Endothelial cell of umbilical vein (primary cell): ENCODE results near the gene R3HDM2. TPM values are rescaled to one million over a fixed set of nuclear protein-coding genes. Genes with fewer than 3 reads are reported as not detected.

Experiments used
- BruUV-seq: library from RNA; stranded (reverse); fragments of 400-500 nt; replicated peaks from 2 replicates; lab custom pipeline; 2021; lab: Mats Ljungman, UMichigan
- CTCF ChIA-PET: fragments of 300-600, 350-600 bp; sonication (Branson Sonifier 250); formaldehyde crosslinking; loops from one replicate; lab custom pipeline; 2021; ENCODE audit warnings: antibody characterized with exemption, inconsistent platforms; lab: Charles Lee
- POLR2A ChIA-PET: fragments of 300-600, 350-600 bp; sonication (Branson Sonifier 250); formaldehyde crosslinking; loops from one replicate; lab custom pipeline; 2021; ENCODE audit warnings: antibody characterized with exemption, inconsistent platforms; lab: Charles Lee
- DNase-seq: peaks from one replicate; pipeline ENCODE4 v3.0.0-alpha.2; 2011; ENCODE audit warnings: low read depth, low spot score
- FAIRE-seq: peaks from 2 replicates; lab custom pipeline; 2011; peaks lifted over from hg19 to GRCh38; lab: Jason Lieb, UNC
- H2AFZ ChIP-seq: 2 replicates; pipeline ENCODE4 v1.6.0; 2012; ENCODE audit warnings: low read depth, low read length, control low read depth, inconsistent platforms
- H3K27ac ChIP-seq: 2 replicates; pipeline ENCODE4 v1.5.1; 2011; ENCODE audit warnings: low read depth, mild to moderate bottlenecking, control low read depth, low read length, moderate library complexity; ENCODE audit not compliant: insufficient read depth
- H3K27me3 ChIP-seq, 2 experiments: 2 replicates each; pipeline versions ENCODE4 v1.6.0 to v1.6.1; 2011; ENCODE audit warnings: low read length in 2 of 2, mixed read lengths in 1 of 2; ENCODE audit not compliant: control insufficient read depth in 2 of 2, insufficient read depth in 2 of 2
- H3K36me3 ChIP-seq, 2 experiments: 2 replicates in 1 of 2; 3 replicates in 1 of 2; pipeline ENCODE4 v1.5.1; 2011; ENCODE audit warnings: low read length in 2 of 2, mild to moderate bottlenecking in 1 of 2, moderate library complexity in 1 of 2; ENCODE audit not compliant: control insufficient read depth in 2 of 2, insufficient read depth in 2 of 2; ENCODE audit errors: extremely low read depth in 1 of 2
- H3K4me1 ChIP-seq: 3 replicates; pipeline ENCODE4 v1.5.1; 2011; ENCODE audit warnings: mild to moderate bottlenecking, low read length; ENCODE audit not compliant: control insufficient read depth, insufficient read depth; ENCODE audit errors: extremely low read depth
- H3K4me2 ChIP-seq: 2 replicates; pipeline ENCODE4 v1.6.1; 2011; ENCODE audit warnings: low read length, control low read depth, mixed read lengths; ENCODE audit not compliant: insufficient read depth
- H3K4me3 ChIP-seq, 3 experiments: fragments of 200-600 bp in 1 of 3; sonication (generic), shearing (Covaris generic) in 1 of 3; replicated peaks in 1 of 3; 2 replicates each; pipeline ENCODE4 v1.5.1; 2011 to 2016; ENCODE audit warnings: control low read depth in 3 of 3, low read length in 3 of 3, mild to moderate bottlenecking in 2 of 3, inconsistent platforms in 1 of 3, low read depth in 1 of 3, moderate library complexity in 1 of 3; ENCODE audit not compliant: insufficient read depth in 1 of 3
- H3K79me2 ChIP-seq: 2 replicates; pipeline ENCODE4 v1.6.0; 2012; ENCODE audit warnings: low read length, inconsistent platforms; ENCODE audit not compliant: control insufficient read depth, insufficient read depth
- H3K9ac ChIP-seq: replicated peaks from 2 replicates; pipeline ENCODE3; 2011; ENCODE audit warnings: low read length, control low read depth; ENCODE audit not compliant: insufficient read depth; ENCODE audit errors: extremely low read depth
- H3K9me1 ChIP-seq: replicated peaks from 3 replicates; pipeline ENCODE4 v1.6.0; 2011; ENCODE audit warnings: mild to moderate bottlenecking, low read length; ENCODE audit not compliant: control insufficient read depth, insufficient read depth; ENCODE audit errors: extremely low read depth
- H3K9me3 ChIP-seq: replicated peaks from 2 replicates; pipeline ENCODE4 v1.5.1; 2012; ENCODE audit warnings: low read length, inconsistent platforms; ENCODE audit not compliant: control insufficient read depth, insufficient read depth
- H4K20me1 ChIP-seq: replicated peaks from 2 replicates; pipeline ENCODE3; 2011; ENCODE audit warnings: mild to moderate bottlenecking, low read length; ENCODE audit not compliant: control insufficient read depth, insufficient read depth; ENCODE audit errors: extremely low read depth
- EZH2 ChIP-seq: IDR thresholded peaks from 2 replicates; pipeline ENCODE4 v1.6.1; 2012; ENCODE audit warnings: borderline replicate concordance, low read depth, mild to moderate bottlenecking, moderate library complexity, low read length, inconsistent platforms; ENCODE audit not compliant: severe bottlenecking
- FOS ChIP-seq: IDR thresholded peaks from 2 replicates; pipeline ENCODE4 v1.6.1; 2011; ENCODE audit warnings: mild to moderate bottlenecking, low read length, moderate library complexity, borderline replicate concordance; ENCODE audit not compliant: insufficient read depth
- GATA2 ChIP-seq: IDR thresholded peaks from 2 replicates; pipeline ENCODE4 v1.7.0; 2011; ENCODE audit warnings: low read depth, mild to moderate bottlenecking, moderate library complexity, mixed read lengths, low read length; ENCODE audit not compliant: insufficient read length, insufficient read depth
- JUN ChIP-seq: IDR thresholded peaks from 2 replicates; pipeline ENCODE4 v1.6.1; 2011; ENCODE audit warnings: borderline replicate concordance, low read depth; ENCODE audit not compliant: insufficient read length, insufficient read depth
- MYC ChIP-seq: IDR thresholded peaks from one replicate; pipeline ENCODE4 v1.6.1; 2011; ENCODE audit warnings: mild to moderate bottlenecking, low read depth, low read length
- POLR2A ChIP-seq: IDR thresholded peaks from 2 replicates; pipeline ENCODE4 v1.6.1; 2012; ENCODE audit warnings: low read depth, mild to moderate bottlenecking, control low read depth, low read length
- POLR2AphosphoS5 ChIP-seq: IDR thresholded peaks from 2 replicates; pipeline ENCODE4 v1.6.1; 2012; ENCODE audit warnings: low read depth, mild to moderate bottlenecking, control low read depth, low read length, moderate library complexity; ENCODE audit not compliant: insufficient read depth
- dilution Hi-C: fragments of 300-500 bp; cut with MboI; formaldehyde crosslinking; loops from one replicate; pipeline ENCODE4 v1.15.0; 2019; ENCODE audit warnings: low sequenced_read_pairs; ENCODE audit not compliant: extremely low pct_ligation_motif_present
- intact Hi-C: fragments of 100-400 bp; cut with micrococcal nuclease; formaldehyde crosslinking; loops from one replicate; pipeline ENCODE4 v1.10.0; 2022
- polyA plus RNA-seq, 4 experiments: library from polyadenylated mRNA; depleted of rRNA in 3 of 4; stranded (reverse) in 3 of 4; unstranded in 1 of 4; fragments of >200 nt; gene quantifications; 2 replicates each; pipeline versions ENCODE4 v1.2.1 to v1.2.3, GENCODE V29; 2011 to 2012; ENCODE audit warnings: missing spikeins in 1 of 4
- total RNA-seq: library from RNA; stranded (reverse); gene quantifications from 2 replicates; pipeline ENCODE4 v1.2.3, GENCODE V29; 2021
- TF ChIP-seq, protein P1 (sequence below), 2 donors: IDR thresholded peaks; 1 replicate in 1 of 2; 2 replicates in 1 of 2; pipeline ENCODE4 v1.5.1; 2011; ENCODE audit warnings: low read length in 2 of 2, mild to moderate bottlenecking in 2 of 2, moderate library complexity in 2 of 2, control low read depth in 1 of 2, inconsistent platforms in 1 of 2, low read depth in 1 of 2; ENCODE audit not compliant: insufficient read depth in 1 of 2; ENCODE audit errors: extremely low read depth in 1 of 2
- TF ChIP-seq, protein P2 (sequence below): IDR thresholded peaks from 2 replicates; pipeline ENCODE4 v1.6.1; 2011; ENCODE audit not compliant: insufficient read depth, insufficient read length

R3HDM2 gene
- total and polyA plus RNA-seq, 2 donors (not counting 3 experiments of a cell fraction or from before 2014, with no cell fraction given), result 26.1 to 31.3 TPM

DNA sequence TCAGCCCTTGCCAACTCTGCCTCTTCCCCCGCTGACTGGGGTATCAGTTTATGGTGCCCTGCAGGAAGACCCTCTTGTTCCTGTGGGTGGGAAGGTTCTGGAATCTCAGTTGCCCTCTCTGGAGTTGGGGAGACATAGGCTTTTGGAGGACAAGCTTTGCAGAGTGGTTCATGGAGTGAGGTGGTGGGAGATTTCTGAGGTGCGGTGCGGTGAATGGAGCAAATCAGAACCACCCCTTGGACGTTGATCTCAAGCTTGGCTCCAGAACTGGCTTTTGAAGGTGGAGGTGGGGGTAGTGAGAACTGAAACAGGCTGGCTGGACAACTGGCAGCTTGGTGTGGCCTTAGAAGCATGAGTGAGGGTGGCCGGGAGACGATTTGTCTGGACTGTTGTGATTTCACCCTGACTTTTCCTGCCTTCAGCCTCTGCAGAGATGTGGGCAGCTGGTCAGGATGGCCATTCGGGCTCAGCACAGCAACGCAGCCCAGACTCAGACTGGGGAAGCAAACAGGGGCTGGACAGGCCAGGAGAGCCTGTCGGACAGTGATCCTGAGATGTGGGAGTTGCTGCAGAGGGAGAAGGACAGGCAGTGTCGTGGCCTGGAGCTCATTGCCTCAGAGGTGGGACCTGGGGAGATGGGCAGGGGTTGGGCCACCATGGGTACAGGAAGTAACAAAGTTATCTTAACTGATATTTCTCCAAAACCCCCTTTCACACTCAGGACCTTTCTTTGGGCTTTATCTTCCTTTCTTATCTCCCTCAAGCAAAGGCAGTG lies 200.3 kb downstream of the R3HDM2 start:
- Histone ChIP-seq H3K79me2 (peaks cover 23% of the 10 kb centered on the region), H3K4me2 (peak overlapping the region; percentile 77), H3K27me3 (peaks cover 10 to 11% of the 10 kb centered on the region in 2 experiments), H3K9ac (peak overlapping the region; percentile 96), H3K9me3 (no peaks in the 10 kb centered on the region), H3K36me3 (peaks cover 3 to 27% of the 10 kb centered on the region in 2 experiments), H3K4me3 (peak overlapping the region; percentile 44 to 73 (median 63)), H2AFZ (no peak overlapping the region), H3K27ac (peak overlapping the region; percentile 91), H3K9me1 (no peaks in the 10 kb centered on the region), H3K4me1 (peaks cover 18% of the 10 kb centered on the region), H4K20me1 (no peaks in the 10 kb centered on the region)
- dilution Hi-C loops (no loop called here), intact Hi-C loops (loop anchor here (1.0 kb wide), 1 partner anchor 9 kb away; no protein-coding TSS in a partner anchor)
- TSS peak; percentile 56 for BruUV-seq
- CTCF ChIA-PET, result interaction anchor here (0.7 to 5.0 kb wide), 9 partner anchors 10 to 228 kb away, joined by 3 to 129 read pairs (median 5); partner anchors contain the start of gene GLI1
- peak; percentile 78 for FAIRE-seq
- POLR2A ChIA-PET, result interaction anchor here (1.0 to 1.5 kb wide), 2 partner anchors 8 to 17 kb away, joined by 3 to 11 read pairs; no protein-coding TSS in a partner anchor
- no peak for DNase-seq
- no peak for TF ChIP-seq POLR2A
- no peak for TF ChIP-seq FOS
- no peak for TF ChIP-seq JUN
- no peak for TF ChIP-seq POLR2AphosphoS5
- TF ChIP-seq EZH2, result no peak
- TF ChIP-seq, protein P1, sequence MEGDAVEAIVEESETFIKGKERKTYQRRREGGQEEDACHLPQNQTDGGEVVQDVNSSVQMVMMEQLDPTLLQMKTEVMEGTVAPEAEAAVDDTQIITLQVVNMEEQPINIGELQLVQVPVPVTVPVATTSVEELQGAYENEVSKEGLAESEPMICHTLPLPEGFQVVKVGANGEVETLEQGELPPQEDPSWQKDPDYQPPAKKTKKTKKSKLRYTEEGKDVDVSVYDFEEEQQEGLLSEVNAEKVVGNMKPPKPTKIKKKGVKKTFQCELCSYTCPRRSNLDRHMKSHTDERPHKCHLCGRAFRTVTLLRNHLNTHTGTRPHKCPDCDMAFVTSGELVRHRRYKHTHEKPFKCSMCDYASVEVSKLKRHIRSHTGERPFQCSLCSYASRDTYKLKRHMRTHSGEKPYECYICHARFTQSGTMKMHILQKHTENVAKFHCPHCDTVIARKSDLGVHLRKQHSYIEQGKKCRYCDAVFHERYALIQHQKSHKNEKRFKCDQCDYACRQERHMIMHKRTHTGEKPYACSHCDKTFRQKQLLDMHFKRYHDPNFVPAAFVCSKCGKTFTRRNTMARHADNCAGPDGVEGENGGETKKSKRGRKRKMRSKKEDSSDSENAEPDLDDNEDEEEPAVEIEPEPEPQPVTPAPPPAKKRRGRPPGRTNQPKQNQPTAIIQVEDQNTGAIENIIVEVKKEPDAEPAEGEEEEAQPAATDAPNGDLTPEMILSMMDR (IDR thresholded peaks at IDR 0.05; ENCODE audit: extremely low read depth in 1 of 2, insufficient read depth in 1 of 2, low read depth in 1 of 2, low read length in 2 of 2), result no peak
- TF ChIP-seq, protein P2, sequence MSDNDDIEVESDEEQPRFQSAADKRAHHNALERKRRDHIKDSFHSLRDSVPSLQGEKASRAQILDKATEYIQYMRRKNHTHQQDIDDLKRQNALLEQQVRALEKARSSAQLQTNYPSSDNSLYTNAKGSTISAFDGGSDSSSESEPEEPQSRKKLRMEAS, result no peak
- no peak for TF ChIP-seq MYC
- no peak for TF ChIP-seq GATA2
